Measurements from ENCODE around the gene CCDC81. TPM values are rescaled to one million over a fixed set of nuclear protein-coding genes. Genes with fewer than 3 reads are reported as not detected.

CCDC81 gene
- total RNA-seq, 2 donors from 2014 or later = 33.3 to 34.0 TPM

DNA sequence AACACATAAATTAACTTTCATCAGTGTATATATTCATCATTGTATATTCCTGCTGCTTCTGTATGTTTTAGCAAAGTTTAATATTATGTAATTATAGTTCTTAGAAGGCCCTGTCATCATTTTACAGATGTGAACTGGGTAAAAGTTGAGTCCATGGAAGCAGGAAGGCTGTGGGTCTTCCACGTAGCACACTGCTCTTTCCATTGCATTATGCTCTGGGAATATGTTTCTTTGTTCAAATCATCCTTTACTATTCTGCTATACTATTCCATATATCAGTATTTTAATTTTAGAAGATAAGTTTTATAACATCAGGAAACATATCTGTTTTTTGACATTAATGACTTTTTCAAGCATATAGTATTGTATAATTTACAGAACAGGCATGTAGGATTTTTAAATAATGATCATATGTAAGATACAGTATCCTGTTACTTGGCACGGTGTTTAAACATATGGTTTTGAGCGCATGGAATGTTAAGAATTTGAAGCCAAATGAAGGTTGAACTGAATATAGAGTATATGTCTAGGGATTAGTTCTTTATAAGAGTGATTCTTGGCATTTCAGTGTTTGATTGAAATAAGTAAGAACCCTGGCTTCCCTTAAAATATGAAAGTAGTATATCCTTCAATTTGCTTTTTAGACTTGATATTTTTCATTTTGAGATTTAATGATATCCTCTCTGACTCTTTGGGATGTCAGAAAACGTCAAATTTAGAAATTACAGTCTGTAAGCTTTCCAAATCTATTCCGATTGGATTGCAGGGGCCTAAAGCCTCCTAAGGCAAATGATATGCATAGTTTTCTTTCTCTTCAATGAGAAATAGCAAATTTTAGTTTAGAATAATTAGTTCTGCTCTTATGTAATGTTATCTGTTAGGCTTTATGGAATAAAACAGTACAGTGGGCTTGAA lies 8.6 kb downstream of the CCDC81 start:
- H3K36me3 Mint-ChIP-seq (ENCODE audit: low read depth) = no peaks in the 10 kb centered on the region
- H3K27ac ChIP-seq (ENCODE audit: low read depth, low read length) = no peak overlapping the region
- no peaks in the 10 kb centered on the region for H3K4me1 ChIP-seq (ENCODE audit: control insufficient read depth, insufficient read depth, low read length)
- H3K9me3 ChIP-seq (ENCODE audit: control insufficient read depth, low read length) = peaks cover 3% of the 10 kb centered on the region
- peaks cover 14% of the 10 kb centered on the region for H3K4me1 Mint-ChIP-seq
- no peak for DNase-seq
- no peak overlapping the region for H3K27ac Mint-ChIP-seq
- TF ChIP-seq, protein P1, sequence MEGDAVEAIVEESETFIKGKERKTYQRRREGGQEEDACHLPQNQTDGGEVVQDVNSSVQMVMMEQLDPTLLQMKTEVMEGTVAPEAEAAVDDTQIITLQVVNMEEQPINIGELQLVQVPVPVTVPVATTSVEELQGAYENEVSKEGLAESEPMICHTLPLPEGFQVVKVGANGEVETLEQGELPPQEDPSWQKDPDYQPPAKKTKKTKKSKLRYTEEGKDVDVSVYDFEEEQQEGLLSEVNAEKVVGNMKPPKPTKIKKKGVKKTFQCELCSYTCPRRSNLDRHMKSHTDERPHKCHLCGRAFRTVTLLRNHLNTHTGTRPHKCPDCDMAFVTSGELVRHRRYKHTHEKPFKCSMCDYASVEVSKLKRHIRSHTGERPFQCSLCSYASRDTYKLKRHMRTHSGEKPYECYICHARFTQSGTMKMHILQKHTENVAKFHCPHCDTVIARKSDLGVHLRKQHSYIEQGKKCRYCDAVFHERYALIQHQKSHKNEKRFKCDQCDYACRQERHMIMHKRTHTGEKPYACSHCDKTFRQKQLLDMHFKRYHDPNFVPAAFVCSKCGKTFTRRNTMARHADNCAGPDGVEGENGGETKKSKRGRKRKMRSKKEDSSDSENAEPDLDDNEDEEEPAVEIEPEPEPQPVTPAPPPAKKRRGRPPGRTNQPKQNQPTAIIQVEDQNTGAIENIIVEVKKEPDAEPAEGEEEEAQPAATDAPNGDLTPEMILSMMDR (conservative IDR thresholded peaks at IDR 0.05) = no peak
- H3K4me3 ChIP-seq (ENCODE audit: low read length) = no peak overlapping the region
- no peak overlapping the region for H3K4me3 Mint-ChIP-seq
- no peaks in the 10 kb centered on the region for H3K27me3 ChIP-seq (ENCODE audit: control insufficient read depth, insufficient read depth, low read length, poor library complexity, severe bottlenecking)
- no peaks in the 10 kb centered on the region for H3K36me3 ChIP-seq (ENCODE audit: control insufficient read depth, insufficient read depth, low read length)
- 93 to 95% methylated on average over 4 to 5 of the region's 5 CpGs for WGBS, 2 experiments (ENCODE audit: insufficient coverage in 1 of 2, insufficient read length in 1 of 2)
- no peaks in the 10 kb centered on the region for H3K27me3 Mint-ChIP-seq (ENCODE audit: insufficient read depth)
- H3K9ac ChIP-seq (ENCODE audit: extremely low read depth, low read length, poor library complexity, severe bottlenecking) = no peak overlapping the region
- no peaks in the 10 kb centered on the region for H3K9me3 Mint-ChIP-seq

- Mint-ChIP-seq H3K27ac (no peak overlapping the region), H3K27me3 (ENCODE audit: insufficient read depth) (no peaks in the 10 kb centered on the region), H3K4me3 (no peak overlapping the region), H3K9me3 (no peaks in the 10 kb centered on the region), H3K36me3 (ENCODE audit: low read depth) (peaks cover 2% of the 10 kb centered on the region), H3K4me1 (peaks cover 15% of the 10 kb centered on the region)
- H3K36me3 ChIP-seq (ENCODE audit: control insufficient read depth, insufficient read depth, low read length) = no peaks in the 10 kb centered on the region
- H3K27ac ChIP-seq (ENCODE audit: low read depth, low read length) = no peak overlapping the region
- H3K27me3 ChIP-seq (ENCODE audit: control insufficient read depth, insufficient read depth, low read length, poor library complexity, severe bottlenecking) = no peaks in the 10 kb centered on the region
- no peak overlapping the region for H3K4me3 ChIP-seq (ENCODE audit: low read length)
- peaks cover 4% of the 10 kb centered on the region for H3K4me1 ChIP-seq (ENCODE audit: control insufficient read depth, insufficient read depth, low read length)
- TF ChIP-seq, protein P1 (conservative IDR thresholded peaks at IDR 0.05) = no peak
- H3K9me3 ChIP-seq (ENCODE audit: control insufficient read depth, low read length) = no peaks in the 10 kb centered on the region
- H3K9ac ChIP-seq (ENCODE audit: extremely low read depth, low read length, poor library complexity, severe bottlenecking) = no peak overlapping the region
- WGBS, 2 experiments (ENCODE audit: insufficient coverage in 1 of 2, insufficient read length in 1 of 2) = 92 to 100% methylated on average over 1 to 2 of the region's 2 CpGs
- DNase-seq = no peak
Observed at GRCh38 chr11:86386283-86386682, 11.6 kb downstream of the CCDC81 start.

DNA sequence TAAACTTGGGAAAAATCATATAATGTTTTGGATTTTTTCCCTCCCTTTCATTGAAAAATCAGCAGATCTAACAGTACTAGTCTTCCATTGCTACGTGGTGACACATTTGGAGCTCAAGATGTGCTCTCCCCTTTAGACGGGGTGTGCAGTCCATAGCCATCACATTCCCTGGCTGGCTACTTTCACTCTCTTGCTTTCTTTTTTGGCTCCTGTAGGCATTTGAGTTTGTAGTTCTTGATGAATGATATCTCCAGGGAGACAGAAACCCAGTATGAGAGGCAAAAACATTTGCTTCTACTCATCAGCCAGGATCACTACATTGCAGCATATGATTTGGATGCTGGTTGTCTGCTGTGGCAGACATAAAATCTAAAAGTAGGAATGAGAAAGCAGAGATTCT lies 12.1 kb downstream of the CCDC81 start:
- no peak overlapping the region for H3K9ac ChIP-seq (ENCODE audit: extremely low read depth, low read length, poor library complexity, severe bottlenecking)
- TF ChIP-seq, protein P1 (conservative IDR thresholded peaks at IDR 0.05) = no peak
- no peak overlapping the region for H3K4me3 ChIP-seq (ENCODE audit: low read length)
- peaks cover under 1% of the 10 kb centered on the region for H3K9me3 ChIP-seq (ENCODE audit: control insufficient read depth, low read length)
- H3K4me1 ChIP-seq (ENCODE audit: control insufficient read depth, insufficient read depth, low read length) = peaks cover 6% of the 10 kb centered on the region
- Mint-ChIP-seq H3K4me1 (peaks cover 15% of the 10 kb centered on the region), H3K4me3 (no peak overlapping the region), H3K27ac (no peak overlapping the region), H3K27me3 (ENCODE audit: insufficient read depth) (no peaks in the 10 kb centered on the region), H3K36me3 (ENCODE audit: low read depth) (peaks cover 2% of the 10 kb centered on the region), H3K9me3 (no peaks in the 10 kb centered on the region)
- H3K36me3 ChIP-seq (ENCODE audit: control insufficient read depth, insufficient read depth, low read length) = no peaks in the 10 kb centered on the region
- H3K27ac ChIP-seq (ENCODE audit: low read depth, low read length) = no peak overlapping the region
- H3K27me3 ChIP-seq (ENCODE audit: control insufficient read depth, insufficient read depth, low read length, poor library complexity, severe bottlenecking) = no peaks in the 10 kb centered on the region
- 92 to 100% methylated on average over 1 to 2 of the region's 2 CpGs for WGBS, 2 experiments (ENCODE audit: insufficient coverage in 1 of 2, insufficient read length in 1 of 2)
- no peak for DNase-seq
